BLaER1 (cell line): ENCODE measurements around the gene HOXB6.

Source experiments
- H3K27ac ChIP-seq: shearing (Covaris generic); formaldehyde crosslinking; 2 replicates; pipeline ENCODE4 v1.8.1; 2022
- H3K27me3 ChIP-seq: shearing (Covaris generic); formaldehyde crosslinking; 2 replicates; pipeline ENCODE4 v1.8.1; 2022
- H3K36me3 ChIP-seq: shearing (Covaris generic); formaldehyde crosslinking; 2 replicates; pipeline ENCODE4 v1.8.1; 2022
- H3K4me1 ChIP-seq: shearing (Covaris generic); formaldehyde crosslinking; 2 replicates; pipeline ENCODE4 v1.8.1; 2022
- H3K4me2 ChIP-seq: shearing (Covaris generic); formaldehyde crosslinking; 2 replicates; pipeline ENCODE4 v1.8.1; 2022
- H3K4me3 ChIP-seq: shearing (Covaris generic); formaldehyde crosslinking; 2 replicates; pipeline ENCODE4 v1.8.1; 2022
- H3K9ac ChIP-seq: shearing (Covaris generic); formaldehyde crosslinking; 2 replicates; pipeline ENCODE4 v1.8.1; 2022
- H3K9me3 ChIP-seq: shearing (Covaris generic); formaldehyde crosslinking; 2 replicates; pipeline ENCODE4 v1.8.1; 2022
- H4K20me1 ChIP-seq: shearing (Covaris generic); formaldehyde crosslinking; 2 replicates; pipeline ENCODE4 v1.8.1; 2022
- Cebpa-rat ChIP-seq: shearing (Covaris generic); IDR thresholded peaks from 2 replicates; pipeline ENCODE4 v1.8.1; 2022

HOXB6 gene

DNA sequence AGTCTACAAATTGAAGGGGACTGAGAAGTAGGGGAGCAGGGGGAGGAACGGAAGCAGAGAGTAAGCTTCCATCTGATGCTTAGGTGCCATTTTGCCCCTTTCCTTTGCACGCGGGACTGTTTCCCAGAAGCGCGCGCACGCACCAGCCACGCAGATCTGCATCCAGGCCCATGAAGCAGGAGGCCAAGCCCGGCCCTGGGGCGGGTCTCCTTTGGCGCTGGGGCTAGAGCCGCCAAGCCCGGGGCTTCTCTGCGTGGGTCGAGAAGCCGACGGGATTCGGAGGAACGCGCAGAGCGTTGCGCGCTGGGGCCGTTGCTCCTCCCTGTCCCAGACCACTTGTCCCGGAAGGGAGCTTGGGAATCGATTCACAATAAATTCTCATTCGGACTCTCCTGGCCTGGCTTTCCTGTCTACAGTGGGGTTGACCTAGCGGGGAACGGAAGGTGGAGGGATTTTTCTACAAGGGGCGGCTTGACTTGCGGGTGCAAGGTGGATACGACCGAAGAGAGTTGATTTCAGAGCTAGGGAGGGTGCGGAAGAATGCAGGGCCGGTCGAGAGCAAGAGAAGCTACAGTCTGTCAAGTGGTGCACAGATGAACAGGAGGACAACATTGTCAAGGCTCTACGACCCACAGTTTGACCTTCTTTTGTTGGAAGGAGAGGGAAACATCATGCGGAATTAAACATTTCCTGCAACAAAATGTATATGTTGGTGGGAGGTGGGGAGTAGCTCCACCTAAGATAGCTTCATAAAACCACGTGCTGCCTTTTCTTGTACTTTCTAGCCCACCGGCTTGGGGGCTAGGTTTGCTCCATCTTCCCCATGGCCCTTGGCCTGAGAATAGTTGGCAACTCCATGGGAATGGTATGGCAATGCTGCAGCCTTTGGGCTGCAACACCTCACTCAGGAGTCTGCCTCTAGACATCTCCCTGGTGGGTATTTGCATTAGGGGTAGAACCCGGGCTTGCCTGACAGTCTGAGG lies 16.9 kb upstream of the HOXB6 start:
- Histone ChIP-seq H3K4me2 (no peak overlapping the region), H3K9ac (no peak overlapping the region), H4K20me1 (peaks cover 97% of the 10 kb centered on the region), H3K9me3 (no peaks in the 10 kb centered on the region), H3K27me3 (peaks cover 100% of the 10 kb centered on the region), H3K4me3 (no peak overlapping the region), H3K4me1 (peaks cover 11% of the 10 kb centered on the region; the same call in 1 of the 2 replicates), H3K36me3 (no peaks in the 10 kb centered on the region), H3K27ac (no peak overlapping the region)
- TF ChIP-seq Cebpa-rat, result no peak

DNA sequence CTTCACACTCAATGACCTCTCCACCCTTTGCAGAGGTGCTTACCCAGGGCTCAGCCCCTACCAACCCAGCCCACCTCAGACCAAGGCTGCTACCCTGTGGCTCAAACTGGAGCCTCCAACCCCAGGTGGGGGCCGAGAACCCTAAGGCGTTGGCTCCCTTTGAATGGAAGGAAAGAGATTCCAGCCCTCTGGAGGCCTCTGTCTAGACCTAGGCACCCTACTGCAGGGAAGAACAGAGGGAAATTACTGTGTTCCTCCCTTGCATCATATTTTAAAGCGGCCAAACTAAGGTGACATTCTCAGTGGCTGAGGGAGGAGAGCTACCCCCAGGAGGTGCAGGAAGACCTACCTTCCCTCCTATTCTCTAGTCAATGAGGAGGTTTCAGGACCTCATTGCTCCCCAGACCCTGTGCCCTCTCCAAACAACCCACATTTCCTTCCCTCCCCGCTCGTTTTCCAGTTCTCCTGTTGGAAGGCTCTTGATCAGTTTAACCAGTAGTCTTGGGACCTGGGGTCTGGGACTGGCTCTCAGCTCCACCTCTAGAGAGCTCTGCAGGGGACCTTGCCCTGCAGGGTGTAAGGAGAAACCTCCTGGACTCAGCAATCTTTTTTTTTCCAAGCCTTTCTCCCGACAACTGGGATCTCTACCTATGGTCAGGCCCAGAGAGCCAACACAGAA lies 15.8 kb upstream of the HOXB6 start:
- H3K9me3 ChIP-seq, result no peaks in the 10 kb centered on the region
- no peaks in the 10 kb centered on the region for H3K36me3 ChIP-seq
- H3K27me3 ChIP-seq, result peaks cover 100% of the 10 kb centered on the region
- H3K4me2 ChIP-seq, result no peak overlapping the region
- peaks cover 98% of the 10 kb centered on the region for H4K20me1 ChIP-seq
- 0 out of 2 replicates have a peak, but pooled peaks cover 8% of the 10 kb centered on the region for H3K4me1 ChIP-seq
- no peak overlapping the region for H3K4me3 ChIP-seq
- H3K9ac ChIP-seq, result no peak overlapping the region
- H3K27ac ChIP-seq, result no peak overlapping the region
- TF ChIP-seq Cebpa-rat, result no peak

DNA sequence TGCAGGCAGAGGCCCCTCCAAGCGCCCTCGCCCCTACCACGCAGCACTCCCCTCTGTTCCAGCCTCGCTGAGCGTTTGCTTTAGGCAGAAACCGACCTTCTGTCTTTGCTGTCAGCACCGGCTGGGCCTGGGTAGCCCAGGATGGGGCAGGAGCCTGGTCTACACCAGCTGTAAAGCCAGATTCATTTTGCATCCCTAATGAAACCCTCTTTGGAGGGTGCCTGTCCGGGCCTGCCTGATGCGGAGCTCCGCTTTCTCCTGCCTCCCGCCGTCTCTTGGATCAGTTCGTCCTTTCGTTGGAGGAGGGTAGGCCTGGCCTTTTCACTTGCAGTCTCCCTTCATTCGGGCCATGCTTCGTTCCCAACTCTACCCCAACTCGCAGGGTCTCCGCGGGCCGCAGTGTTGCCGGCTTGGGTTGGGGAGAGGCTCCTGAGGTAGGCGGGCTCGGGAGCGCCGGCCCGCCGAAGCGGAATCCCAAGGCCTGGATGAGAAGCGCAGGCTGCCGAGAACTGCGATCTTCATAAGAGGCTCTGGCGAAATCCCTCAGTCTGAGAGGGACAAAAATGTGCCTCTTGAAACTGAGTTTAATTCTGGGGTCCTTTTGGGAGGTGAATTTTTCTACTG lies 15.2 kb upstream of the HOXB6 start:
- no peaks in the 10 kb centered on the region for H3K9me3 ChIP-seq
- TF ChIP-seq Cebpa-rat, result no peak
- peaks cover 98% of the 10 kb centered on the region for H4K20me1 ChIP-seq
- no peak overlapping the region for H3K9ac ChIP-seq
- H3K4me2 ChIP-seq, result no peak overlapping the region
- no peak overlapping the region for H3K27ac ChIP-seq
- H3K36me3 ChIP-seq, result no peaks in the 10 kb centered on the region
- H3K4me3 ChIP-seq, result no peak overlapping the region
- H3K27me3 ChIP-seq, result peaks cover 100% of the 10 kb centered on the region
- H3K4me1 ChIP-seq, result 0 out of 2 replicates have a peak, but pooled peaks cover 3% of the 10 kb centered on the region

DNA sequence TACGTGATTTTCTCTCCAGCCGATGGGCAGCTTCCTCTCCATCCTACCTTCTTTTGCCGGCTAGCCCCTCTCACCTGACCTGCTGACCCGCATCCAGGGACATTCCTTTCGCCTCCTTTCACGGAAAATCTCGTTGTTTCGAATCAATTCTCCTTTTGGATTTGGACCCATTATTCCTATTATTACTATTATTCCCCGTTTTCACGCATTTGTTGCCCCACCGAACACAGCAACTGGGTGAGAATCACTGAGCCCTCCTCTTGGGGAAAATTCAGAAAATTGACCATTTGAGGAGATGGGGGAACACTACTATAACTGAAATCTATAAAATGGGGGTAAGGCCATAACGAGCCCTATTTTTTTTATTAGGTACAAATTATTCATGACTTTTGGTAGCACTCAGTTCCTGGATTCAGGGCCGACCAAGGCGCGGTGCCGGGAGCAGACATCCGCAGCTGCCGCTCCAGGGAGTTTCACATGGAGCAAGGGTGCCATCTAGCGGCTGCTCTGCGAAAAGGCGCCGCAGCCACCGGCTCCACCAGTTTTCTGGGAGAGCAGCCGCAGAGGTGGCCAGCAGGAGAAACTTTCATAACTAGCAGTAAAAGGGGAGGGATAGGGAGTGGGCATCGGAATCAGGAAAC lies 13.6 kb upstream of the HOXB6 start:
- Histone ChIP-seq H3K27ac (no peak overlapping the region), H3K36me3 (no peaks in the 10 kb centered on the region), H3K4me3 (no peak overlapping the region), H3K9ac (no peak overlapping the region), H3K4me2 (no peak overlapping the region), H4K20me1 (peaks cover 96% of the 10 kb centered on the region), H3K4me1 (no peaks in the 10 kb centered on the region), H3K27me3 (peaks cover 100% of the 10 kb centered on the region), H3K9me3 (no peaks in the 10 kb centered on the region)
- TF ChIP-seq Cebpa-rat, result no peak

DNA sequence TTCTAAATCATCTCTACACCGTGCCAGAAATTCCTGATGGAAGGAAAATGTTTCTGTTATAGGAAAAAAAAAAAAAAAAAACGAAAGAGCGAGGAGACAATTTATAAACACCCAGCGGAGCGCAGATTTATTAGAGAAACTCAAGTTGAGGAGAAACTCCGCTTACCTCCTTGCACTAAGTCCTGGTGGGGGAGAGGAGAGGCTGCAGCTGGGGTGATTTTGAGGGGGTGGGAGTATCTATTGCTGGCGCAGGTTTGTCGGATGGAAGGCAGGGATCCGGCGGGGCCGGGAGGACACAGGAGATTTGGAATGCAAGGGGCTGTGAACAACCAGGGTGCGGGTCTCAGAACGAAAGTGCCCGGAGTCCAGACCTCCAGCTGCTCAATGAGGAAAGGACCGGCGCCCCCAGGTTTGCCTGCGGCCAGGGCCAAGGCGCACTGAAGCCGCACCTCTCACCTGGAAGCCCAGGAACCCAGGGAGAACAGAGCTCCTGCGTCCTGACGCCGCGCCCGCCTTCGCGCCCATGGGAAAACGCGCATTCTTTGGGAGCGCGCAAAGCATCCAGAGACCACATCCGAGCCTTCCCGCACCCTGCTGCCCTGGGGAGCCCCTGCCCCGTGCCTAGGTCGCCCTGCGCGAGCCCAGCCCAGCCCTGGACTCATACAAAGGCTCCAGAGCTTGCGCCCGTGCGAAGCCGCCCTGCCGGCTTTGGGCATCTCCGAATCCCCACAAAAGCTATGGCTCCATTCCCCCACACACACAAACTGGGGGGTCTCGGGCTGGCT lies 12.9 kb upstream of the HOXB6 start:
- H3K4me1 ChIP-seq, result no peaks in the 10 kb centered on the region
- peaks cover 100% of the 10 kb centered on the region for H3K27me3 ChIP-seq
- H3K36me3 ChIP-seq, result no peaks in the 10 kb centered on the region
- no peak overlapping the region for H3K9ac ChIP-seq
- H3K27ac ChIP-seq, result no peak overlapping the region
- H3K4me2 ChIP-seq, result no peak overlapping the region
- H3K4me3 ChIP-seq, result no peak overlapping the region
- no peaks in the 10 kb centered on the region for H3K9me3 ChIP-seq
- no peak for TF ChIP-seq Cebpa-rat
- H4K20me1 ChIP-seq, result peaks cover 96% of the 10 kb centered on the region

DNA sequence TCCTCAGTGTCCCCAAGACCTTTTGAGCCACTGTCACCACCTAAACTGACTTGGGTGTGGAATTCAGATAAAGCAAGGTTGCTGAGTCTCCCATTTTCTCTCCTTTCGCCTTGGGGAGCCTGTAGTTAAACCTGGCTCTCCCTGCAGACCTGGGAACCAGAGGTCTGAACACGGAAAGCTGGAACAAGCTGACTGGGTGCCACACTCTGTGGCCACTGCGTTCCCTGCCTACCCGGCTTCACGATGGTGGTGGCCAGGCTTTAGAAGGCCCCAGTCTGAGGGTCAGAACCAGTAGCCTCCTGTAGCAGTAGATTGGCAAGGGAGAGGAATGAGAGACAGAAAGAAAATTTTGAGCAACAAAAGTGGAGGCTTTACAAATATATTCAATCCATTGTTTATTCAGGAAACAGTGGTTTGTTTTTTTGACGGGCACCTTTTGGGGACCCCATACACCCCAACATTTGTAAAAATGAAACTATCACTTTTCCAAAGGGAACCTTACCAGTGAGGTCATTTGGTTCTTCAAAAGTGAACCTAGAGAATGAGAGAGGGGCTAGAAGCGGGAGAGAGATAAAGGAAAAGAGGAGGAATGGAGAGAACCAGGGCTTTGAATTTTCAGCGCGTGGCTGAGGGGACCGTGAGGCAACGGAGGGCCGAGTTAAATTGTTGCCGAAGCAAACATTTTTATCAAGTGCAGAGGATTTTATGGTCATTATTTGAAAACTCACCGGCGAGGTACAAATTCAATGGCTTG lies 12.1 kb upstream of the HOXB6 start:
- Histone ChIP-seq H3K4me2 (no peak overlapping the region), H3K4me3 (no peak overlapping the region), H4K20me1 (peaks cover 96% of the 10 kb centered on the region), H3K4me1 (no peaks in the 10 kb centered on the region), H3K36me3 (no peaks in the 10 kb centered on the region), H3K9me3 (no peaks in the 10 kb centered on the region), H3K27me3 (peaks cover 100% of the 10 kb centered on the region), H3K9ac (no peak overlapping the region), H3K27ac (no peak overlapping the region)
- TF ChIP-seq Cebpa-rat, result no peak

DNA sequence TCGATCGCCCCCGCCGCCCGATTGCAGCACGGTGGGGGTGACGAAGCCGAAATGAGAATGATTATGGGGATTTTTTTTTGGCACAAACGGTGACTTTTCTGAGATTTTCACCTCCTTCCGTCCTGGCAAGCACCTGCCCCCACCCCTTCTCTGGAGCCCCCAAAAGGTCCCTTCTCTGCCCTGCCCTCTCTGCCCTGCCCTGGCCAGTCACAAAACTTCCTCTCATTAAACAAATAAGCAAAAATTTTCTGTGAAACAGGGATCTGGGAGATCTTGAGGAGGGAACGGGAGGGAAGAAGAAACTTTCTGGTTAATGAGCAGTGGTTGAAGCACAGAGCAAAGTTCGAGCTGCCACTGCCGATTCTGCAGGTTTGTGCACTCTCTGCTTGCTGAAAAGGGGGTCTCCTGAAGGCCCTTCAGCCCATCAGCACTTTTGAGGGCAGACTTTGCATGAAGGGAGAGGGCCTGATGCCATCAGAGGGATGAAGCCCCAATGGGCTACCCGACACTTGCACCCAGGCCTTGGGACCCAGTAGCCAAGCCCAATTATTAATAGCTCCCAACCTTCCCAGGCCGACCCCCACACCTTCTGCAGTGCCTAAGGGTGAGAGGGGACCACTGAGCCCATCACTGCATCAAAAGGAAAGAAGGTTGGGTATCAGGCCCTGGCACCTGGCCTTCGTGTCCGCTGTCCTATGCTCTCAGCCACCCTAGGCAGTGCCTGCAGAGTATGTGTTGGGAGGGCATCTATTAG lies 11.4 kb upstream of the HOXB6 start:
- no peak for TF ChIP-seq Cebpa-rat
- H3K36me3 ChIP-seq, result no peaks in the 10 kb centered on the region
- no peaks in the 10 kb centered on the region for H3K4me1 ChIP-seq
- H3K27me3 ChIP-seq, result peaks cover 100% of the 10 kb centered on the region
- peaks cover 96% of the 10 kb centered on the region for H4K20me1 ChIP-seq
- H3K9me3 ChIP-seq, result no peaks in the 10 kb centered on the region
- H3K4me3 ChIP-seq, result no peak overlapping the region
- no peak overlapping the region for H3K9ac ChIP-seq
- no peak overlapping the region for H3K27ac ChIP-seq
- no peak overlapping the region for H3K4me2 ChIP-seq
